NCI-H748 treated with DMSO at 0.1 percent for 48 hours (cell line): ENCODE data around the gene CCT8L2.
"Not testable (repeated sequence)": the region's sequence is repeated elsewhere in the genome, so short reads cannot be mapped to it uniquely, and the experiment has no call there.

ENCODE experiments used
- DNase-seq: peaks from one replicate; lab custom pipeline; 2025; lab: John Stamatoyannopoulos, UW

Gene CCT8L2, protein sequence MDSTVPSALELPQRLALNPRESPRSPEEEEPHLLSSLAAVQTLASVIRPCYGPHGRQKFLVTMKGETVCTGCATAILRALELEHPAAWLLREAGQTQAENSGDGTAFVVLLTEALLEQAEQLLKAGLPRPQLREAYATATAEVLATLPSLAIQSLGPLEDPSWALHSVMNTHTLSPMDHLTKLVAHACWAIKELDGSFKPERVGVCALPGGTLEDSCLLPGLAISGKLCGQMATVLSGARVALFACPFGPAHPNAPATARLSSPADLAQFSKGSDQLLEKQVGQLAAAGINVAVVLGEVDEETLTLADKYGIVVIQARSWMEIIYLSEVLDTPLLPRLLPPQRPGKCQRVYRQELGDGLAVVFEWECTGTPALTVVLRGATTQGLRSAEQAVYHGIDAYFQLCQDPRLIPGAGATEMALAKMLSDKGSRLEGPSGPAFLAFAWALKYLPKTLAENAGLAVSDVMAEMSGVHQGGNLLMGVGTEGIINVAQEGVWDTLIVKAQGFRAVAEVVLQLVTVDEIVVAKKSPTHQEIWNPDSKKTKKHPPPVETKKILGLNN

DNA sequence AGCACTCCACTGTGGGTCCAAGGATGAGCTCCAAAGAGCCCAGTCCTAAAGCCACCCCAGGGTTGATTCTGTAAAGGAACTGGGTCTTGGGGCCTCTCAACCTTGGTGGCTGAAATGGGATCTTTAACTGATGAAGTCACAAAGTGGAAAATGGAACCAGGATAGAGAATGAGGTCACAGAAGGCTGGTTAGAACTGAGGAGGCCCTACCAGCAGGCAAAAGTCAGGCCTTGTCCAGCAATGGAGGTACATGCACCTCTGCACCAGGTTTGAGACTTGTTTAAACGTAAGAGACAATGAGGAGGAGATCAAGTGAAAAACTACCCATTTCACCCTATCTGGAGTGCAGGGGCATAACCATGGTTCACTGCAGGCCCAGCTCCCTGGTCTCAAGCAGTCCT is at the start of gene CCT8L2:
Gene CCT8L2 (minus strand): TSS at position 101 of the 400 bp plus-strand sequence. CDS start 260 bp downstream, outside the sequence.
- DNase-seq, result not testable (repeated sequence)

DNA sequence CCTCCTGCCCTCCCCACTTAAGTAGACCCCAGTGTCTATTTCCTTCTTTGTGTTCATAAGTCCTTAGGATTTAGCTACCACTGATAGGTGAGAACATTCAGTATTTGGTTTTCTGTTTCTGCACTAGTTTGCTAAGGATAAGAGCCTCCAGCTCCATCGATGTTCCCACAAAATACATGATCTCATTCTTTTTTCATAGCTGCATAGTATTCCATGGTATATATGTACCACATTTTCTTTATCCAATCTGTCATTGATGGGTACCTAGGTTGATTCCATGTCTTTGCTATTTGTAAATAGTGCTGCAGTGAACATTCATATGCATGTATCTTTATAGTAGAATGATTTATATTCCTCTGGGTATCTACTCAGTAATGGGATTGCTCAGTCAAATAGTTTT is 42.8 kb upstream of the CCT8L2 start:
- DNase-seq, result not testable (repeated sequence)

DNA sequence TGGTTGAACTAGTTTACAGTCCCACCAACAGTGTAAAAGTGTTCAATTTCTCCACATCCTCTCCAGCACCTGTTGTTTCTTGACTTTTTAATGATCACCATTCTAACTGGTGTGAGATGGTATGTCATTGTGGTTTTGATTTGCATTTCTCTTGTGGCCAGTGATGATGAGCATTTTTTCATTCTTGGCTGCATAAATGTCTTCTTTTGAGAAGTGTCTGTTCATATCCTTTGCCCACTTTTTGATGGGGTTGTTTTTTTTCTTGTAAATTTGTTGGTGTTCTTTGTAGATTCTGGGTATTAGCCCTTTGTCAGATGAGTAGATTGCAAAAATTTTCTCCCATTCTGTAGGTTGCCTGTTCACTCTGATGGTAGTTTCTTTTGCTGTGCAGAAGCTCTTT is 41.5 kb upstream of the CCT8L2 start:
- not testable (repeated sequence) for DNase-seq

DNA sequence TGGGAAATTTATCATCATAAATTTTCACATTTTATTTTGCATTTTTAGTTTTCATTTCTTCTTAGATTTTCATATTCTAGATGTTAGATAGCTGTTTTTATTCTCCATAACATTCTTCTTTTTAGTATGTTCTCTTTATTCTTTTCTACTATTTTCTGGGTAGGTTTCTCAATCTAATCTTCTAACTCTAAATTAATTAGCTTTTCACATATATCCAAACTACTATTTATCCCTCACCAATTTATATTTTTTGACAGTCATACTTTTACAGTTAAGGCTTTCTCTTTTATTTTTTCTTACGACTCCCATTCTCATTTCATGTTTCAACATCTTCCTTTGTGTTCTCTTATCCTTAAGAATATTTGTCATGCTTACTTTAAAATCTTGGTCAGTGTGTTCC is 35.9 kb upstream of the CCT8L2 start:
- not testable (repeated sequence) for DNase-seq

DNA sequence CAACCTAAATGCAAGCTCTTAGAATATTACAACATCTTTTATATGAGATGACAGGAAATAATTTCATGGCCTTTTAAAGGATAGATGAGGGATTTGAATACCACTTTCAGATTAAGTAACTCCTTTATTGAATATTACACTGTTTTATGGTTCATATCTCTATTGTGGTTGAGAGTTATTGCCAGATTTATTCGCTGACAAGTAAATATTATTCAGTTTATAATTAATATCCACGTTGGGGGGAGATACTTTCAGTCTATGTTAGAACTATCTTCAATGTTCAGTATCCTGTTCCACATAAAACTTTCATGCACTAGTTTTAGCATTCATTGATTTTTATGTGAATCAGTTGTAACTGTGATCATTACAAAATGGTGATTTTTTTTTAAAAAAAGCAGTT is 32.4 kb upstream of the CCT8L2 start:
- DNase-seq, result not testable (repeated sequence)

DNA sequence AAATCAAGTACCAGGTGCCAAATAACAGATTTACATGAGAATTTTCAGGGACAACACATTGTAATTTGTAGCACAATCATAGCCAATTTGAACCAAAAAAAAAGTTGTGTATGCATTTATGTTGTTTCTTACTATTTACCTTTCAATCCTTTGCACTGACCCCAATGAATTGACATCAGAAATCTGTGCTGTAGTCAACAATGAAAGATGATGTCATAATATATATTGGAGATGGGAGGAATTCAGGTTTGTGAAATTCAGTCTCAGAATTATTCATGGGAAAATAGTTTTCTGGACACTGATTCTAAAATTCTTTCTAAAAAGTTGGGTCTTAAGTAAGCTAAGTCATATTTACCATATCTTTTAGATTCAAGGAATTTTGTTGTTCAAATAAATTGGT is 31.0 kb upstream of the CCT8L2 start:
- DNase-seq, result not testable (repeated sequence)

DNA sequence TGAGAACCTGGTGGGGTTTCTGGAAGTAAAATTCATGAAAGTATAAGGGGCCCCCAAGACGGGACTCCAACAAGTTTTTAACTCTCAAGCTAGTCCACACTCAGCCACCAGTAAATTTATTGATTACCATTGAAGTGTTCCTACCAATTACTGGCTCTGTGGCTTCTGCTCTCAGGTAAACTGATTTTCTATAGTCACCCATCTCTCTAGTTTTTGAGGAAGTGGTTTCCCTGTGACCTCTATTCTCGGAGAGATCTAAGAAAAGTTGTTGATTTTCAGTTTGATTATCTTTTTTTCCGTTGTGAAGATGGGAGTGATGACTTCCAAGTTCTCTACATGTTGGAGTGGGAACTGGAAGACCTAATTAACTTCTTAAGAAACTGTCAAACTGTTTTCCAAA is 24.9 kb upstream of the CCT8L2 start:
- DNase-seq, result not testable (repeated sequence)

DNA sequence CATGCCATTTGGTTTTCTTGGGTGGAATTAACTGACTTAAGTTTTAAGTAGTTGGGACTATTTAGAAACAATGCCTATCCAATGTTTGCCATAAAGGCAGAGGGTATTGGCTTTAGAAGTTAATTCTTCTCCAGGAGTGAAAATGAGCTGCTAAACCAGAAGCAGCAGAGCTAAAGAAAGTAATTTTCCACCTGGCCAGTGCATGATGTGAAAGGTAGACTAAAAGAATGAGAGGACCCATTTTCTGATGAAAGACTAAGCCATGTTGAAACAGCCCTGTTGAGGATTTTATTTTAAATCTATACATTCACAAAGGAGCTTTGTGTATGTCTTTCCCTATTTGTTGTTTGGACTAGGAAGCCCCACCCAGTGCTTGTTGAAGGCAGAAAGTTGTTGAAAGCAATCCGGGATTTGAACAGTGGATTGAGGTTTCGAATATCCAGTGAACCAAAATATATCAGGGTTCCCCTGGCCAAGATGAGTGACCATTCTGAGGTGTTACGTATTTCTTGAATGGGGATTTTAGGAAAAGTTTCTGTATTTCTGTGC is 23.9 kb upstream of the CCT8L2 start:
- DNase-seq, result not testable (repeated sequence)

DNA sequence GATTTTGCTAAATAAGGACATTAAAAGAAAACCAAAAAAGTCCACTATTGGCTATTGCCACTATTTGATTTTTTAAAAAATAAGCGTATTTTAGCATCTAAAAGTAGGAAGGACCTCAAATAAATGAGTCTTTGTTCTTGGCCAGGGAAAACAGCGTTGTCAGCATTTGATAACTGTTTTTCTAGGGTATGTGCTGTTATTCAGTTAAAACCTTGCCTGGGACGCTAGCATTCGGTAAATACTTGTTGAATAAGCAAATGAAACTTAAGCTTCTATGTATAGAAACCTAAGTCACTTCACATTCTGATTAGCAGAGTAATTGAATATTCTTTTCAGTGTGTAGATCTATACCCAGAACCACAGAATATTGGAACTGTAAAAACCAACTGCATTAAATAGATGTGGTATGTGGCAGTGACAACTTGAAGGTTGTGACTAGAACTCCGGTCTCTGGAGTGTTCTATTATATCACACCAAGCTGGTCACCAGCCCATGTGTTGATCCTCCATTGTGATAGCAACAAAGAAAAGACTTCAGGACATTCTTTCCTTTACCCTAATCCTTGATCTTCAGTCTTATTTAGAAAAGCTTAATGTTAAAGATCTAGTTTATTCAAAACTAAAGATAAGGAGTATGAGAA is 23.1 kb upstream of the CCT8L2 start:
- DNase-seq, result not testable (repeated sequence)

DNA sequence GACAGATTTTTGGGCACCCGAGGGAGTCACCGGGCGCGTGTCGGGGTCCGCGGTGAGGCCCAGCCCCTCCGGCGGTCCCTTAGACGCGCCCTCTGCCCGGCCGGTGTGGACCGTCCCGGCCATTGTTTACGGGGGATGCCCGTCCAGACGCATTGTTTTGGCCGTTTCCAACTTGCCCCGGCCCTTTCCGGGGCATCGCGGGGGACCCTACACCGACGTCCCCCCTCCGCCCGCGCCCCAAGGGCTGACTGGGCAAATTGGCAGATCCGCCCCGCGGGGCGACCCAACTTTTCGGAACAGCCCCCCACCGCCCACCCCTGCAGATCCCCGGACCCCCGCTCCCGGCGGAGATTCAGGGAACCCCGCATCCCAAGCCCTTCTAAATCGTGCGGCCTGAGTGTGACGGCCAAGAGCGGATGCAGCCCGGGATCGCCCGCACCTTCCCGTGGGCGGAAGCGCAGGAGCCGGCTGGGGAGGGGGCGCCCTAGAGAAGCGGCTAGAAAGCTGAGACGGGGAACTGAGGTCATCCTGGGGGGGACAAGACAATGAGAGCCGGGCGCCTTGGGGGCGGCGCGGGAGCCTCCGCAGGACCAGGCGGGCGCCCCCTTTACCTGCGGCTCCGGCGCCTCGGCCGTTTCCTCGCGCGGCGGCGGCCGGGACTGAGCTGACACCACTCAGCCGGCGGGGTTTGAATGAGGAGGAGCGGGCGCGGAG is 17.1 kb upstream of the CCT8L2 start:
- no peak for DNase-seq

DNA sequence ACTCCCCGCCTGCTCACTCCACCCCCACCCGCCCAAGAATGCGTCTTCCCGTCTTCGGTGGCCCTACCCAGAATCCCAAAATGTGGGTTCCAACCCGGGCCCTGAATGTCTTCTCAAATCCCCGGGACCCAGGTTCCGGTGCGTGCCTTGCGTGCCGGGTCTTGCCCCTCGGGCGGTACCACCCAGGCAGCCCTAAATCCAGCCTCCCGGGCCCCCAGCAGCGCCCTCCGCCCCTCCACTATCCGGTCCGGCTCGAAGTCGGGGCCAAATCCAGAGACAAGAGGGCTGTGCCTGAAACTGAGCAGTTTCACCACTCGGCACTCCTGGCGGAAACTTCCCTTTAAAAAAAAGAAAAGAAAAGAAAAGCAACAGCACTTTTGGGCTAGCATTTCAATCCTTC is 16.3 kb upstream of the CCT8L2 start:
- DNase-seq, result no peak

DNA sequence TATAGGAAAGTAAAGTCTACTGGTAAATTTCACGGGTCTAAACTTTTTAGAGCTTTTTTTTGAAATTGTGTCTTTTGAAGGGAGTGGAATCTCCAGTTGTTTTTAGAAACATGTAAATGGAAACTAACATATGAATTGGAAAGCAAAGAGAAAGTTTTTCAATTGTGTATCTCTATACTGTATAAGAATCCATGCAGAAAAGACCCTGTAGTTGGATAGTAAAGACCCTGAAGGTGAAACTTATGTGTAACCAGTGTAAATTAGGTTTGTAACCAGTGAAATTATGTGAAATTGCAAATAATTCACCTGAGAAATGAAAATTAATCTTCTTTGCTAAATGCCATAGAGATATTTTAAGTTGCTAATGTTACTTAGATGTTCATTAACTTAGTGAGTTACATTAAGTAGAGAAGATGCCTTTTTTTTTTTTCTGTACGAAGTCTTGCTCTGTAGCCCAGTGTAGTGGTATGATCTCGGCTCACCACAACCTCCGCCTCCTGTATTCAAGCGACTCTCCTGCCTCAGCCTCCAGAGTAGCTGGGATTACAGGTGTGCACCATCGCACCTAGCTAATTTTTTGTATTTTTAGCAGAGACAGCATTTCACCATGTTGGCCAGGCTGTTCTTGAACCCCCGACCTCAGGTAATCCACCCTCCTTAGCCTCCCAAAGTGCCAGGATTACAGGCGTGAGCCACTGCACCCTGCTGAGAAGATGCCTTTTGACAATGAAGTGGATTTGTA is 11.8 kb upstream of the CCT8L2 start:
- not testable (repeated sequence) for DNase-seq

DNA sequence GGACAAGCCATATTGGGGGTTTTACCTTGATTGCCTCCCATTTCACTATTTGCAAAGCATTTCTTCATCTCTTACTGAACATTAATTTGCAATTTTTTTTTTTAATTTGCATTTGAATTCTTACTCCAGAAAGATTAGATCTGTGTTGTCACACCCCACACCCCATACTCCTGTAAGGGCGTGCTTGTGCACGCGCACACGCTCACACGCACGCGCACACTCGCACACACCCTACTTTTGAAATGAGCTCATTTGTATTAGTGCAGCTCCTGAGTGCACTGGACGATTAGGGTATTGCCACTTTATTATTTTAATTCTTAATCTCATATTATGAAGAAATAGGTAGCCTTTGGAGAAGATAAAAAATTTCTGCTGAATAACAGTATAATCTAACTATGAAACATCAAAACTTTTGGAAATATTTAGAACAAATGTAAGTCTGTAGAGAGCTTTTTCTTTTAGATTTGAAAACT is 11.2 kb upstream of the CCT8L2 start:
- not testable (repeated sequence) for DNase-seq

DNA sequence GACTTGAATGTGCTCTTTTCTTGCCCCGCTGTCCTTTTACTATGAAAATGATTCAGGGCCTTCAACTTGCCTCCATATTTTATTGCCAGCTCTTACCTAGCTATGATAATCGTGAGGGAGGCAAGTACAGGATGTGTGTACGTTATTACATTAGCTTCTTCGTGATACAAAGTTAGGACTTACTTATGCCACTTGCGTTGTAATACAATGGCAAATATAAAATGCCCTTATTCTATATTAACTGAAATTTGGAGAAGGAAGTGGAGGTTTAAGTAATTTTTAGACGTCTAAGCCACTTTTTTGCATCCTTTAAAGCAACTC is 10.8 kb upstream of the CCT8L2 start:
- DNase-seq, result no peak

DNA sequence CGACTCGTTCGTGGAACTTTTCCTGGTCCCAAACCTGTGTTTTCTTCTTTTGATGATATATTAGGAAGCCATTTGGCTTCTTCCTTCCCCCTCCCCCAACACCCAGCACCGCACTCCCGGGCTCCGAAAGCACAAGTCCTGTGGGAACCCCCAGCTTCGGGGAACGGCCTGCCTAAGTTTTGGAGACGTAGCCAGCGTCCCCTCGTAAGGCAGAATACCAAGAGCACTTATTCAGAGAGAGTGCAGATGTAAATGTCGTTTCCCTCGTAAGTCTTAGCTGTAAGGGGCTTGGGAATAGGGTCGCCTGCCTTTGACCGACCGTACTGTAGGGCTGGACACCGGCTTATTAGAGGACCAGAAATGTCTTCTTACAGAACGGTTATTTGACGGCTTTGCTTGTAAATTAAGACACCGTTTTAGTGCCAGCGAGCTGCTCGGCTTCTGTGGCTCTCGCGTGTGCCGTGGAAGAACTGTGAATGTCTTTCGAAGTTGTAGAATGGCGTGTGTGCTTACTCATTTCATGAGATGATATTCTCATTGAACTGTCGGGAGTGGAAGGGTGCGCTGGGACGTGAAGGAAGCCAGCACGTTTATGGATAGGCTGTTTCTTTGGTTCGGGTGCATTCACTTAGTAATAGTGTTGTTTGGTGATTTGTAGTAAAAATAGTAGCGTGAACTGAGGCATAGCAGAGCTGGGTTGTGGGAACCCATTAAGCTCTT is 10.3 kb upstream of the CCT8L2 start:
- DNase-seq, result not testable (repeated sequence)

DNA sequence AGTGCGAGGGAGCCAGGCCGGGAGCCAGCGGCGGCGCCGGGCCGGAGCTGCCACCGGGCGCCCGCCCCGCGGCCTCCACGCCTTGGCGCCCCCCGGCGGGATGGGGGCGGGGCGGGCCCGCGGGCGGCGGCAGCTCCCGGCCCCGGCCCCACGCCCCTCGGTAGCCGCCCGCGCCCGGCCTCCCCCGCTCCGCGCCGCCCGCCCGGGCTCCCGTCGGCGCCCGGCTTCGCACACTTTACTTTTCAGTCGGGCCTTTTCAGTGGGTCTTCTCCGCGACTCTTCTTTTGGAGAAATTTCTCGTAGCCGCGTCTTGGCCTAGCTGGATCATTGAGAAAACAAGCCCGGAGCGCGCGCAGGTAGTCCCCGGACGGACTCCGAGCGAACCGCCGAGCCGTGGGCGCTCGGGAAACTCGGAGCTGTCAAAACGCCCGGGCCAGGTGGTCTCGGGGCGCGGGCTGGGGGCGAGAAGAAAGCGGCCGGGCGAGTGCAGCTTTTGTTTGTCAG is 9.7 kb upstream of the CCT8L2 start:
- DNase-seq, result not testable (repeated sequence)

DNA sequence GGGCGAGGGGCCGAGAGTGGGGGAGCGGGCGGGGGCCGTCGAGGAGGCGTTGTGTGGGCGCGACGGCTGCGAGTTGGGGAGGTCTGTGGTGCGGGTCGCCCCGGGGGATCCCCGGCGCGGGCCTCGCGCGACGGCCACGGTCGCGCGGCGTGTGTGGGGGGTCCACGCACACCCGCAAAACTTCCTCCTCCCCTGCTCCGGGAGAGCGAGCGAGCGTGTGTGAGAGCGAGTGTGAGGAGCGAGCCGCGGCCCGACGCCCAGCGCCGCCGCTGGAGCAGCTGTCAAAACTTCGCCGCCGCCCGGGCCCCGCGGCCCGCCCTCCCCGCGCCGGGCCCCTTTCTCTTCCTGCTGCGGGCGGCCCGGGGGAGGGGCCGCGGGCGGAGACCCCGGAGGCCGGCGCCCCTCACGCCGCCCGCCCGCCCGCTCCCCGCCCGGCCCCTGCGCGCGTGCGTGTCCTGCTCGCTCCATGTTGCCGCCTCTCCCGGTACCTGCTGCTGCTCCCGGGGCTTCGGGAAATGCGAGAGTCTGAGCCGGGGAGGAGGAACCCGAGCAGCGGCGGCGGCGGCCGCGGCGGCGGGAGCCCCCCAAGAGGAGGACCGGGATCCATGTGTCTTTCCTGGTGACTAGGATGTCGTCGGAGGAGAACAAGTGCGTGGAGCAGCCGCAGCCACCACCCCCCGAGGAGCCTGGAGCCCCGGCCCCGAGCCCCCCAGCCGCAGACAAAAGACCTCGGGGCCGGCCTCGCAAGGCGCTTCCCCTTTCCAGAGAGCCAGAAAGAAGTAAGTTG is 9.0 kb upstream of the CCT8L2 start:
- no peak for DNase-seq

DNA sequence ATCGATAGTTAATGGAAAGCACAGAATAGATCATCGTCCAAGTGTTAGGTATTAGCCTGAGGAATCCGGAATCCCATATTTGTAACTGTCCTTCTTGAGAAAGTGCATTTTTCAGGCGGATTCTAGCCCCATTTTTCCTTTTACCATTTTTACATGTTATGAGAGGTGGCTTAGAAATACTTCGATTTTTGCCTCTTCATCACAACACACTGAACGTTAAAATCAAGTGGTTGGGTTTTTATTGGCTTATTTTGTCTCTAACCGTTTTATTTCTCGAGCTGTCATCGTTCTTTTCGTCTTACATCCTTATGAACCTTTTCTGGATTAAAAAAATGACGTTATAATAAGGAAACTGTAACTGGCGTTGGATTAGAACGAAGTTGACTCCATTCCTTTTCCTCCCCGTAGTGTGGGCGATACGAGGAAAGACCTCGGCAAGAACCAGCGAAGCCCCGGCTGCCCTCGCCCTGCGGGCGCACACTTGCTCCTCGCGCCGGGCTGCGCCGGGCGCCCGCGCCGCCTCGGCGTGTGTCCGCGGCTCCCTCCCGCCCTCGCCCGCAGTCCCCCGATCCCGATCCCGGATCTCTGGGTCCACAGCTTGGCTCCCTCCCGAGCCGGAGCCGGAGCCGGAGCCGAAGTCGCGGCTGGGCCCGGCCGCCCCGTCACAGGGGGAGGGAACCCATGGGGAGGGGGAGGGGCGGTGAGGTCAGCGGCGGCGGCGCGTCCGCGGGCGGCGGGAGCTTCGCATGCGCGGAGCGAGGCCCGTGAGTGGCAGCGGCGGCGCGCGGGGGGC is 8.2 kb upstream of the CCT8L2 start:
- not testable (repeated sequence) for DNase-seq

DNA sequence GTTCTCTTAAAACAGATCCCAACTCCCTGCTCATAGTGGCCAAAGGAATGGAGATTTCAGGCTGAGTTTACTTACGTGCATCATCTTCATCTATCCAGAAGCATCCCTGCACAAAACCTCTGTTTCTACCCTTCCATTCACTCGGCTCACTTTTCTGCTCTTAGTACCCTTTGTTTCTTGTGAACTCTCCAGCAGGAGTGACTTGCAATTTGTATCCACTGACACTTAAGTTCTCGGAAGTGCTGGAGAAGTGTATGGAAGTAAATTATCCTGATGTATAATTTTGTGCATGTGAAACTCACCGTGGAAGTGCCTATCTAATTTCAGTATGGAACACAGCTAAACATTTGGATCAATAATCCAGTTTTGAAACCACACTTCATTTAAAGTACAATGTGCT is 7.0 kb upstream of the CCT8L2 start:
- not testable (repeated sequence) for DNase-seq
